Stimulated activated CD8-positive, alpha-beta memory T cell treated with anti-CD3 and anti-CD28 coated beads, Interleukin-7, amount 100 ng/mL, for 24 hours (primary cell): Measurements from ENCODE around the gene TMPRSS11B.
"Not testable (repeated sequence)": the region's sequence is repeated elsewhere in the genome, so short reads cannot be mapped to it uniquely, and the experiment has no call there.

Experiments used
- DNase-seq: peaks from one replicate; pipeline ENCODE4 v3.0.0-alpha.2; 2020; ENCODE audit warnings: low read depth

The TMPRSS11B gene, protein sequence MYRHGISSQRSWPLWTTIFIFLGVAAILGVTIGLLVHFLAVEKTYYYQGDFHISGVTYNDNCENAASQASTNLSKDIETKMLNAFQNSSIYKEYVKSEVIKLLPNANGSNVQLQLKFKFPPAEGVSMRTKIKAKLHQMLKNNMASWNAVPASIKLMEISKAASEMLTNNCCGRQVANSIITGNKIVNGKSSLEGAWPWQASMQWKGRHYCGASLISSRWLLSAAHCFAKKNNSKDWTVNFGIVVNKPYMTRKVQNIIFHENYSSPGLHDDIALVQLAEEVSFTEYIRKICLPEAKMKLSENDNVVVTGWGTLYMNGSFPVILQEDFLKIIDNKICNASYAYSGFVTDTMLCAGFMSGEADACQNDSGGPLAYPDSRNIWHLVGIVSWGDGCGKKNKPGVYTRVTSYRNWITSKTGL

DNA sequence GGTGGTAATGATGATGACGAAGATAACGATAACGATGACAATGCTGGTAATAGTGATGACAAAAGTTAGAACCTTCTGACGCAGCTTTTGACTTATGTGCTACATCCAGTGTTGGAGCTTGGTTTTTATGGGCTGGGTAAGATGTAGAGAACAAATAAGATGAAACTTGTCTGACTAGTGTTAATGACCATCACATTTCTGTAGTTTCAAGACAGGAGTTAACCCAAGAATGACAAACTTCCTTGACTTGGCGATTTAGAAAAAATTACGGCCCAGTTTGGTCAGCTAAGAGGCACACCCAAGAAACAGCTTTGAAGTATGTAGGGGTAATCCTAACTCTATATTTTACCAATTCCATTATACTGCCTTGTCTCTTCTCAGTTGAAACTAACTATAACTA, at the start of gene TMPRSS11B:
Gene TMPRSS11B (minus strand): TSS at position 101 of the 400 bp plus-strand sequence. CDS start 136 bp downstream, outside the sequence.
- DNase-seq = no peak

DNA sequence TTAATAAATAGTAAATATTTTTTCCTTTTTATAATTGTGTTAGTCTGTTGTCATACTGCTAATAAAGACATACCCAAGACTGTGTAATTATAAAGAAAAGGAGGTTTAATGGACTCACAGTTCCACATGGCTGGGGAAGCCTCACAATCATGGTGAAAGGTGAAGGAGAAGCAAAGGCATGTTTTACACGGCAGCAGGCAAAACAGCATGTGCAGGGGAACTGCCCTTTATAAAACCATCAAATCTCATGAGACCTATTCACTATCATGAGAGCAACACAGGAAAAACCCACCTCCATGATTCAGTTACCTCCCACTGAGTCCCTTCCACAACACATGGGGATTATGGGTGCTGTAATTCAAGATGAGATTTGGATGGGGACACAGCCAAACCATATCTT, 45.8 kb upstream of the TMPRSS11B start:
- DNase-seq = no peak

DNA sequence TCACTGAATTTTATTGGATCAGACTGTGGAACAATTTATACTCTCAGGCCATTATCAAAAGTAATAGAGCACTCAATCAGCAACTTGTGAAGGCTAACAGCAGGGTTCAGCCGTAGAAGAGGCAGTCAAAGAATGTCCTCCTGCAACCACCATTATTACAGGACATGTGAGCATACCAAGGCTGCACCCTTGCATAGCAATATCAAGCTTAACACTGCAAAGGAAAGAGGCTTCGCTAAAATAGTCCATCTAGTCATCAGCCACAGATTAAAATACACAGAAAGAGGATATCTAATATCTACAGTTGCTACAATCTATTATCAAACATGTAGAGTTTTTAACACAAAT, 42.9 kb upstream of the TMPRSS11B start:
- DNase-seq = no peak

- no peak for DNase-seq
Measured at GRCh38 chr4:68287704-68288392, 42.4 kb upstream of the TMPRSS11B start.

DNA sequence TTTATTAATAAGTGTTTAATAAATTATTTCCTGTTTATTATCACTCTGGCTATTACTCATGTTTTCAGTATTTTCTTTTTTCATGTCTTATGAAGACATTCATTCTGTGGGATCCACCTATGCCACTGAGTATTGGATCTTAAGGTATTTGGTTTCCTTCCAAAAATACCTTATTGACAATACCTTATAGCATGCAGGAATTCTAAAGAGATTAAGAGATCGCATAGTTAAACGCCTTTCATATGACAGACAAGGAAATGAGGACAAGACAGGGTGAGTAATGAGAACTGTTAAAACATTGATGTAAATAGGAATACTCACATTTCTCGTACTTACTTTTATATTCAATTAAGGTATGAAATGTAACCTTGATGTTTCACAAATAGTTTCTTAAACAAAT, 38.2 kb upstream of the TMPRSS11B start:
- DNase-seq = no peak

GRCh38 chr4:68283095-68283494, 37.6 kb upstream of the TMPRSS11B start:
- DNase-seq = no peak

DNA sequence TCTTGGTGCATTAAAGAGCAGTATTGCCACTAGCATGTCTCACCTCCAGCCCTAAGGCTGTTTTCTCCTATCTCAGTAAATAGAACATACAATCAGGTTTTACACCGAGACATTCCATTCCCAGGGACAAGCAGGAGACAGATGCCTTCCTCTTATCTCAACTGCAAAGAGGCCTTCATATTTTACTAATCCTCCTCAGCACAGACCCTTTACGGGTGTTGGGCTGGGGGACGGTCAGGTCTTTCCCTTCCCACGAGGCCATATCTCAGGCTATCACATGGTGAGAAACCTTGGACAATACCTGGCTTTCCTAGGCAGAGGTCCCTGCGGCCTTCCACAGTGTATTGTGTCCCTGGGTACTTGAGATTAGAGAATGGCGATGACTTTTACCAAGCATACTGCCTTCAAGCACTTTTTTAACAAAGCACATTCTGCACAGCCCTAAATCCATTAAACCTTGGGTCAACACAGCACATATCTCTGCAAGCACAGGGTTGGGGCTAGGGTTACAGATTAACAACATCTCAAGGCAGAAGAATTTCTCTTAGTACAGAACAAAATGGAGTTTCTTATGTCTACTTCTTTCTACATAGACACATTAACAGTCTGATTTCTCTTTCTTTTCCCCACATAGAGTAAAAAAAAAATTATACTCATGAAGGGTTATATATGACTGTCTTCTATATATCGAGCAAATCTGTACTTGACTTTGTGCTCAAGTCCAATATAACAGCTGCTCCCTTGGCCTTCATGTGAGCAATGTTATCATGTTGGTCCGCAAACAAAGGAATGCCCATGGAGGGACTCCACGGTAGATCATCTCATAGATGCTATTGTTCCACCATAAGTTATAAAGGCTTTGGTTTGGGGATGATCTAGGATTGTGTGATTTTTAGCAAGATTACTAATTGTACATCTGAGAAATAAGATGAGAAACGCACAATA, 36.6 kb upstream of the TMPRSS11B start:
- not testable (repeated sequence) for DNase-seq

GRCh38 chr4:68278029-68278428, 32.5 kb upstream of the TMPRSS11B start:
- no peak for DNase-seq

DNA sequence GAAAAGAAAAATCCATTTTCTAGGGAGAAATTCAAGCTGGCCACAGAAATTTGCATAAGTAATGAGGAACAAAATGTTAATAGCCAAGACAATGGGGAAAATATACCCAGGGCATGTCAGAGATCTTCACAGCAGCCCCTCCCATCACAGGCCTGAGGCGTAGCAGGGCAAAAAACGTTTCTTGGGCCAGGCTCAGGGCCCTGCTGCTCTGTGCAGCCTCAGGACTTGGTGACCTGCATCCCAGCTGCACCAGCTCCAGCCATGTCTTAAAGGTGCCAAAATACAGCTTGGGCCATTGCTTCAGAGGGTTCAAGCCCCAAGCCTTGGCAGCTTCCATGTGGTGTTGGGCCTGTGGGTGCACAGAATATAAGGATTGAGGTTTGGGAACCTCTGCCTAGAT, 32.1 kb upstream of the TMPRSS11B start:
- DNase-seq = no peak

GRCh38 chr4:68272860-68273259, 27.4 kb upstream of the TMPRSS11B start:
- DNase-seq = no peak

DNA sequence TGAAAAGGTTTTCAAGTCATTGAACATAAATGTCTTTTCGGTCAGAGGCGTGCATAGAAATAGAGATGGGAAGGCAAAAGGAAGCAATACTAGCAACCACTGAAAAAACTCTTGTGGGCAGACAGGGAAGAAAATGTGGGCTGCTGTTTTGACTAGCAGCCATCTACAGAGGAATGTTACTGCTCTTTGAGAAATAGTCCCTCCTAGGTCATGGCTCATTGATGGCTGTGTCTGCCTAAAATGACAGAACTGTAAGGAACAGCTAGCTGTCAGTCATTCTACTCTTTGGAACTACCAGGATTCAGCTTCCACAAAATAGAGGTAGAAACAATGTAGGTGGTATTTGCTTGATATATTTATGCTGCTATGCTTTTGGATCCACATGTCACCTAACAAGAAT, 26.9 kb upstream of the TMPRSS11B start:
- no peak for DNase-seq

- no peak for DNase-seq
Measured at GRCh38 chr4:68271851-68272357, 26.4 kb upstream of the TMPRSS11B start.

GRCh38 chr4:68267433-68267944, 22.0 kb upstream of the TMPRSS11B start:
- DNase-seq = no peak

DNA sequence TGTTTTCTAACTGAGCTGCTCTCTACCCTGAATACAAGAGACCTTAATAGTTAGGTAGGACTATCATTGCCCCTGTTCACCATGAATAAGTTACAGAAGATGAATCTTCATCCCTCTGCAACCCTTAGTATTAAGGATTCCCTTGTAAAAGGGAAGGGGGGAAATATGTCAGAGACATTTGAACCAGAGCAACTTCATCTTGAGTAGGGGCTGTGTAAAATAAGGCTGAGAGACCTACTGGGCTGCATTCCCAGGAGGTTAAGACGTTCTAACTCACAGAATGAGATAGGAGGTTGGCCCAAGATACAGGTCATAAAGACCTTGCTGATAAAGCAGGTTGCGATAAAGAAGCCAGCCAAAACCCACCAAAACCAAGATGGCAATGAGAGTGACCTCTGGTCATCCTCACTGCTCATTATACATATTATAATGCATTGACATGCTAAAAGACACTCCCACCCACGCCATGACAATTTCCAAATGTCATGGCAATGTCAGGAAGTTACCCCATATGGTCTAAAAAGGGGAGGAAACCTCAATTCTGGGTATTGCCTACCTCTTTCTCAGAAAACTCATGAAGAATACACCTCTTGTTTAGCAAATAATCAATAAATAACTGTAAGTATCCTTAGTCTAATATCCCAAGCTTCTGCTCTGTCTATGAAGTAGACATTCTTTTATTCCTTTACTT, 19.5 kb upstream of the TMPRSS11B start:
- DNase-seq = no peak

- DNase-seq = no peak
Measured at GRCh38 chr4:68259191-68259590, 13.7 kb upstream of the TMPRSS11B start.

DNA sequence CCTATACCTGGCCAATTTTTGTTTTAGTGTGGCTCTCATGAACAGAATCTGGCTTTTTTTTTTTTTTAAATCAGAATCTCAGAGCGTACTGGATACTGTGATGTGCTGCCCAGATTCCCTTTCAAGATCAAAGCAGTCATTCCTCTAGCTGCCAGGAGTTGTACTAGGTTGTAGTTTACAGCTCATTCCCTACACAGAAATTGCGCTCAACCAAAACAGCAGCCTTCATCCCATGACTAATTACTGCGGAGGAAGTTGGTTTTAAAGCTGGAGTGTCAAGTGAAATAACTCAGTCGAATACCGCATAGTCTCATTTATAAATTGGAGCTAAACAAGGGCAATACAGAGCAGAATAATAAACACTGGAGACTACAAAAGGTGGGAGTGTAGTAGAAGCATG, 12.2 kb upstream of the TMPRSS11B start:
- no peak for DNase-seq

DNA sequence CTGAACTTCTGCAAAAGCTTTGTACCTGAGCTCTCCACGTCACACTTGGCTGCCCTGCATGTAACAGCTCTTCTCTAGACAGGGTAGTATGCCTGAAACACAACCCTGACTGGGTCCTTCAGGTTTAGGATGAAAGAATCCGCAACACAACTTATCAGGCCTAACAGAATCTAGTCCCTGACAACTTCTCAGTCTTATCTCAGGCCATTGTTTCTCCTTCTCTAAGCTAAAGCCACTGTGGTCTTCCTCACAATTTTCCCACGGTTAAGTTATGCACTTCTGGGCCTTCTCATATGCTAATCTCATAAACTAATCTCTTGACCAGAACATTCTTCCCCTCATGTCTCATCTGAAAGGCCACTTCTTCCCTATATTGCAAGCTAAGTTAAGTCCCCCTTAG, 10.8 kb upstream of the TMPRSS11B start:
- DNase-seq = no peak

DNA sequence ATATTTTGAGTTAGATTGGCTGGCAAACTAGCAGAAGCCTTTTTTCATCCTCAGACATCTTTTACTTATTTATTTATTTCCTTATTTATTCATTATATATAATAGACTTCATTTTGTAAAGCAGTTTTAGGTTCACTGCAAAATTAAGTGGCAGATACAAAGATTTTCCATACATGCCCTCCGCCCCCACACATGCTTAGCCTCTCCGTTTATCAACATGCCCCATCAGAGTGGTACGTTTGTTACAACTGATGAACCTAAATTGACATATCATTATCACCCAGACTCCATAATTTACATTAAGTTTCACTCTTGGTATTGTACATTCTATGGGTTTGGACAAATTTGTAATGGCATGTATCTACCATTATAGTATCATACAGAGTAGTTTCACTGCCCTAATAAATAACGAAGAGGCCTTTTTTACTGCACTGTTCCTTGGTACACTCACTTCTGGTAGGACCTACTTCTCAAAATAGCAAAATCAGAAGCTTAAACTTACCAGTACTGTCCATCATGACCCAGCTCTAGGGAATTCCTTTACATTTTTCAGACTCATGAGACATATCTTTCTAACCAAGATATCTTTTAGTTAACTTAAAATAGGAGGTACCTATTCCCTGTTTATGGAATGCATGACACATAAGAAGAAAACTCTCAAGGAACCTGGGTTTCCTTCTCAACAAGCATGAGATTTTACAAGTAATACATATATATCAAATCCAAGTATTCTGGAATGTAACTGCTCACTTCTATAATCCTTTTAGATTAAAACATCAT, 4.8 kb upstream of the TMPRSS11B start:
- no peak for DNase-seq

- no peak for DNase-seq
Measured at GRCh38 chr4:68249434-68249833, 3.9 kb upstream of the TMPRSS11B start.

DNA sequence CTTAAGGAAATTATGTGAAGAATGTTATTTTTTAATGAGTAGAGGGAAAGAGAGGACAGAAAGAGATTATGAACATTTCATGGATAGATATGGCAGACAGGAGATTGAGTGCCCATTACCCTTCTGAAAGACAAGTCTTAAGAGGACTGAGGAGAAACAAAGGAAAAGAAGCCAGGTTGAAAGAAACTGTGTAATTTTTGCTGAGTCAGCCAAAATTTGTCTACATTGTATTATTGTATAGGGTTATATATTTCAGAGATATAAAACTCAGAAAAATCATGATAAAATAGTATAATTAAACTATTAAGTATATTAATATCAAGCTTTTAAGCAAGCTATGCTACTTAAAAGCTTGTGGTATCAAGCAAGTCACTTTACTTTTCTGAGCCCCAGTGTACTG, 4.9 kb downstream of the TMPRSS11B start:
- no peak for DNase-seq

DNA sequence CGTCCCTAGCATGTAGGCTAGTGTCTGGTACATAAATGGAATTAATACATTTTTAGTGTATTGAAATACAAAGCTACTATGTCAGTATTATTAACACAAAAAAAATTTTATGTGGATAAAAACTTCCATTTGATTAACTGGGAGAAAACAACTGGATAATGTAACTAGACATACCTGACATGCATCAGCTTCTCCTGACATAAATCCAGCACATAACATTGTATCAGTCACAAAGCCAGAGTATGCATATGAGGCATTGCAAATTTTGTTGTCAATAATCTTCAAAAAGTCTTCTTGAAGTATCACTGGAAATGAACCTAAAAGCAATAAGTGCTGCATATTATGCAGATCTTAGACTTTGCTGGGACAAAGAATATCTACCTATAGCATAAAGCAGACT, 16.9 kb downstream of the TMPRSS11B start:
- no peak for DNase-seq
